Measurements from ENCODE around the gene SLC16A7.

DNA sequence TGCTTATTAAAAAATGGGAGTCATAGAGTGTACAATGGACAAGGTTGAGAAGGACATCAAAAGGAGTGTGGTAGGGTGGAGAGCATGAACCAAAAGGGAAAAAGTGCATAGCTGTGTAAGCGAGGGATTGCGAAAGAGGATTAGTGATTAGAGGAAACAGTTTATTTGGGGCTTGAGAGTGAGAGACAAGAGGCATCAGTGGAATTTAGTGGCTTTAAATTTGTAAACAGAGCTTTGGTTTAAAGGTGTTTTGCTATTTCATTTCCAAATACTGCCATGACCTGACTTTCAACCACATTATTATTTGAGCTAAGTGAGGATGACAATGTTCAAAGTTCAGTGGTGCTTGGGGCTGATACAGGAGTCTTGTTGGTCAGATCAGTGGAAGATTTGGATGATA is 53.4 kb downstream of the SLC16A7 start:
- no peak for TF ChIP-seq EZH2 (IDR thresholded peaks at IDR 0.05; ENCODE audit: insufficient read depth, poor library complexity, severe bottlenecking)
- no peak for TF ChIP-seq EZH2phosphoT487 (IDR thresholded peaks at IDR 0.05; ENCODE audit: insufficient read depth, low read depth)
